HG02623 (cell line): ENCODE measurements around the gene ZNF700.
A peak's percentile ranks its signal among the peaks of the same experiment; 100 is the strongest.
"Not testable (repeated sequence)": the region's sequence is repeated elsewhere in the genome, so short reads cannot be mapped to it uniquely, and the experiment has no call there.

Experiments used
- ATAC-seq: cut with Tn5 transposase; IDR thresholded peaks from one replicate; pipeline ENCODE4 v1.9.1; 2021; ENCODE audit warnings: moderate library complexity; ENCODE audit not compliant: unreplicated experiment

The ZNF700 gene

GRCh38 chr19:11938383-11938782 lies 13.5 kb downstream of the ZNF700 start:
- ATAC-seq = not testable (repeated sequence)

- ATAC-seq = not testable (repeated sequence)
Measured at GRCh38 chr19:11941361-11941887, 16.5 kb downstream of the ZNF700 start.

GRCh38 chr19:11942008-11942842 lies 17.3 kb downstream of the ZNF700 start:
- no peak for ATAC-seq

- ATAC-seq = no peak
Measured at GRCh38 chr19:11942843-11943108, 17.9 kb downstream of the ZNF700 start.

GRCh38 chr19:11944656-11945055 lies 19.7 kb downstream of the ZNF700 start:
- ATAC-seq = no peak

- no peak for ATAC-seq
Measured at GRCh38 chr19:11948646-11949045, 23.7 kb downstream of the ZNF700 start.

- ATAC-seq = no peak
Measured at GRCh38 chr19:11949201-11949600, 24.3 kb downstream of the ZNF700 start.

- ATAC-seq = not testable (repeated sequence)
Measured at GRCh38 chr19:11949614-11950080, 24.7 kb downstream of the ZNF700 start.

- no peak for ATAC-seq
Measured at GRCh38 chr19:11950312-11950711, 25.4 kb downstream of the ZNF700 start.

- ATAC-seq = no peak
Measured at GRCh38 chr19:11963566-11964355, 38.9 kb downstream of the ZNF700 start.

- no peak for ATAC-seq
Measured at GRCh38 chr19:11964496-11964857, 39.6 kb downstream of the ZNF700 start.

- peak; percentile 76 for ATAC-seq
Measured at GRCh38 chr19:11964858-11965645, 40.1 kb downstream of the ZNF700 start, which contains the start of gene ZNF763. Gene ZNF763, plus strand, starts transcription at chr19:11965040. Its CDS starts 169 bp downstream, at chr19:11965209.

GRCh38 chr19:11970174-11970573 lies 45.3 kb downstream of the ZNF700 start:
- no peak for ATAC-seq

GRCh38 chr19:11971041-11971440 lies 46.1 kb downstream of the ZNF700 start:
- ATAC-seq = no peak

- ATAC-seq = no peak
Measured at GRCh38 chr19:11973019-11973810, 48.3 kb downstream of the ZNF700 start.

- no peak for ATAC-seq
Measured at GRCh38 chr19:11978492-11979100, 53.7 kb downstream of the ZNF700 start.

- ATAC-seq = no peak
Measured at GRCh38 chr19:11979527-11979926, 54.6 kb downstream of the ZNF700 start.

- no peak for ATAC-seq
Measured at GRCh38 chr19:11982526-11982925, 57.6 kb downstream of the ZNF700 start.

GRCh38 chr19:11984986-11985385 lies 60.1 kb downstream of the ZNF700 start:
- no peak for ATAC-seq

GRCh38 chr19:11986754-11987153 lies 61.8 kb downstream of the ZNF700 start:
- ATAC-seq = no peak
